ENCODE data around the gene PIAS2.

The PIAS2 gene

DNA sequence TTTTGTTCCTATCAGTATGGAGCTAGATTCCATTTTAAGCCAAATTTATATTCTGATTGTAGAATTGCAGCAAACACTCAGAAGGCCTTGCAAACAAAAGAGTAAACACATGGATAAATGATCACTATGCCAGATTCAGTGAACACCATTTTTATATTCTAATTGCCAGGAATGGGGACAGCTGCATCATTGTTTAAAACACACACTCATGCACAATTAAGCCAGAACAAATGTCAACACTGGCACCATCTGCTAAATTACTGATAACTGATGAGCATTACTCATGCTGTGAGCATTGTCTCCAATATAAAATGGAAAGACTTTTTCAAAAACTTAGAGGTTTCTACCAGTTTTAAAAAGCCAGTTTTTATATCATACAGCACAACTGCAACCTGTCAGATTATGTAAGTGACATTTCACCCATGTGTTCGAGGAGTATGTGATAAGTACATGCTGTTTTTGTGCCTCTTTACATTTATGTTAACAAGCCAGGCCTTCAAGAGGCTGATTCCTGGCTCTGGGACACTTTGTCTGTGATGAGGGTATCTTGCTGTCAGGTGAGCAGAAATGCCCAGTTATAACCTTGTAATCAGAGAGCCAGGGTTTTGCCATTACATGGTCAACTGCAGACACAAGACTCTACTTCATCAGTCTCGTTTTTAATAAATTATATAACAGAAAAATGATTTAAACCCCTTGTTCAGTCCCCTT is 156.1 kb downstream of the PIAS2 start:
- DNase-seq (ENCODE audit: low read depth): no peak

- no peak for DNase-seq (ENCODE audit: low read depth)
Measured at GRCh38 chr18:46759890-46760289, 157.4 kb downstream of the PIAS2 start.

- no peak for DNase-seq (ENCODE audit: low read depth)
Measured at GRCh38 chr18:46756559-46757201, 160.6 kb downstream of the PIAS2 start, which contains the start of gene ST8SIA5. Gene ST8SIA5 (minus strand): TSS chr18:46757053. CDS start chr18:46756508, 545 bp downstream.

GRCh38 chr18:46756025-46756558 is 161.2 kb downstream of the PIAS2 start:
- DNase-seq (ENCODE audit: low read depth): no peak

GRCh38 chr18:46755315-46756024 is 161.8 kb downstream of the PIAS2 start:
- DNase-seq (ENCODE audit: low read depth): no peak

- DNase-seq (ENCODE audit: low read depth): no peak
Measured at GRCh38 chr18:46754661-46755292, 162.5 kb downstream of the PIAS2 start.

GRCh38 chr18:46754188-46754587 is 163.1 kb downstream of the PIAS2 start:
- no peak for DNase-seq (ENCODE audit: low read depth)
